ENCODE measurements around the gene IFT172. TPM values are rescaled to one million over a fixed set of nuclear protein-coding genes. Genes with fewer than 3 reads are reported as not detected.

The IFT172 gene
- total RNA-seq, 3 donors from 2014 or later, result 54.4 to 93.7 (median 62.4) TPM

DNA sequence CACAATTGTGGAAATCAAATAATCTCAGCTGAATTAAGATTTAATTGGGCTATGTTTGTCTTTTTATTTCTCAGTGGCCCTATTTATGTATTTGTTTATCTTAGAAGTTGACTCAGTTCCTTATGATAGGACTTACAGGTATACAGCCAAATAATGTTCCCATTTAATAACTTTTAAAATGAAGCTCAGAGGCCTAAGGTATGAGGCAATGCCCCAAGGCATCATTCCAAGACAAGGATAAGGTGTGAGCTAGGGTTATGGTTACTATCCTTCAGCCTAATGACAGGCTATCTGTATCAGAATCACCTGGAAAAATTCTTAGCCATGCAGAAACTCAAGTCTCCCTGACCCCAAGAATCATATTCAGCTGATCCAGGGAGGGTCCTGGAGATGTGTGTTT lies 68.5 kb downstream of the IFT172 start:
- DNase-seq (no peak), ATAC-seq (no peak)
- H3K4me3 ChIP-seq, result no peak overlapping the region
- intact Hi-C loops (cut with DNase I, micrococcal nuclease), result no loop called here
- TF ChIP-seq CTCF (IDR thresholded peaks at IDR 0.05), result no peak
- H3K36me3 ChIP-seq (ENCODE audit: low read depth), result no peaks in the 10 kb centered on the region
- no peaks in the 10 kb centered on the region for H3K9me3 ChIP-seq
- peaks cover 6% of the 10 kb centered on the region for H3K4me1 ChIP-seq (ENCODE audit: low read depth)

GRCh38 chr2:27416151-27416550 lies 73.4 kb downstream of the IFT172 start:
- Histone ChIP-seq H3K4me3 (no peak overlapping the region), H3K4me1 (ENCODE audit: low read depth) (peaks cover 6% of the 10 kb centered on the region), H3K36me3 (ENCODE audit: low read depth) (no peaks in the 10 kb centered on the region), H3K9me3 (no peaks in the 10 kb centered on the region)
- TF ChIP-seq CTCF (IDR thresholded peaks at IDR 0.05), result no peak
- DNase-seq, result no peak
- no peak for ATAC-seq
- intact Hi-C loops (cut with DNase I, micrococcal nuclease), result no loop called here

DNA sequence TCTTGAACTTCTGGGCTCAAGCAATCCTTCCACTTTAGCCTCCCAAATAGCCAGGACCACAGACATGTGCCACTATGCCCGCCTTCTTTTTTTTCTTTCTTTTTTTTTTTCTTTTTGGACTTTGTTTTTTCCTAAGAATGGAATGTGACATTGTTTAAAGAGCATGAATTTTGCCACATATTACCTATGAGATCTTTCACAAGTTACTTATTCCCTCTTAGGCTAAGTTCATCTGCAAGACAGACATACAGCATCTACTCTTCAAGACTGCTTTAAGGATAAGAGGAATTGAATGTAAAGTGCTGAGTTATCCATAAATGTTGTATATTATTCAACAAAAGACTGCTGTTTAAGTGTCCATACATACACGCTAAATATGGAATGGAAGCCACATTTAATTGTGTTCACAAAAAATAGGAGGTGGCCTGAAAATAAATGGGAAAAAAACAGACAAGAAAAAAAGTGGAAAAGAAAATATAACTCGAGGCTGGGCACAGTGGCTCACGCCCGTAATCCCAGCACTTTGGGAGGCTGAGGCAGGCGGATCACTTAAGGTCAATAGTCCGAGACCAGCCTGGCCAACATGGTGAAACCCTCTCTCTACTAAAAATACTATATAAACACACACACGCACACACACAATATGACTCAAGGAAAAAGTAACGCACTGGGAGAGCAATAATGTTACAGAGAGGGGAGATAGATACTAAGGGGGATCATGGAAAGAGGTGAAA lies 77.0 kb downstream of the IFT172 start:
- ATAC-seq (no peak), DNase-seq (no peak)
- H3K9me3 ChIP-seq, result no peaks in the 10 kb centered on the region
- no peak for TF ChIP-seq CTCF (IDR thresholded peaks at IDR 0.05)
- no peaks in the 10 kb centered on the region for H3K36me3 ChIP-seq (ENCODE audit: low read depth)
- intact Hi-C loops (cut with DNase I, micrococcal nuclease), result no loop called here
- peaks cover 15% of the 10 kb centered on the region for H3K4me1 ChIP-seq (ENCODE audit: low read depth)
- no peak overlapping the region for H3K4me3 ChIP-seq

- no peaks in the 10 kb centered on the region for H3K36me3 ChIP-seq (ENCODE audit: low read depth)
- ATAC-seq (peak; percentile 99), DNase-seq (peak; percentile 97 to 99 (median 98))
- peak within 1 kb of the TSS; percentile 71 for H3K4me3 ChIP-seq
- TF ChIP-seq CTCF (IDR thresholded peaks at IDR 0.05), result no peak
- peaks cover 15% of the 10 kb centered on the region for H3K4me1 ChIP-seq (ENCODE audit: low read depth)
- no peaks in the 10 kb centered on the region for H3K9me3 ChIP-seq
- intact Hi-C loops (cut with DNase I, micrococcal nuclease), result no loop called here
Measured at GRCh38 chr2:27409321-27410073, 80.0 kb downstream of the IFT172 start, which contains the start of gene PPM1G. Gene PPM1G (minus strand): TSS chr2:27409591. CDS start chr2:27409422, 169 bp downstream.

GRCh38 chr2:27408601-27409320 lies 80.8 kb downstream of the IFT172 start:
- Histone ChIP-seq H3K9me3 (no peaks in the 10 kb centered on the region), H3K36me3 (ENCODE audit: low read depth) (no peaks in the 10 kb centered on the region), H3K4me1 (ENCODE audit: low read depth) (peaks cover 15% of the 10 kb centered on the region), H3K4me3 (peak overlapping the region; percentile 71)
- intact Hi-C loops (cut with DNase I, micrococcal nuclease), result no loop called here
- ATAC-seq (peak; percentile 60), DNase-seq (peak in 1 of 3 donors; percentile 35)
- no peak for TF ChIP-seq CTCF (IDR thresholded peaks at IDR 0.05)
